ENCODE measurements around the gene PITPNC1. TPM values are rescaled to one million over a fixed set of nuclear protein-coding genes. Genes with fewer than 3 reads are reported as not detected.
"Not testable (repeated sequence)": the region's sequence is repeated elsewhere in the genome, so short reads cannot be mapped to it uniquely, and the experiment has no call there.

PITPNC1 gene
- total RNA-seq, 1 experiment from 2014 or later: 35.5 TPM

- POLR2A ChIA-PET (ENCODE audit: low non-redundant PET): no interaction called here
- Histone ChIP-seq H3K9me3 (ENCODE audit: low read depth, low read length, poor library complexity, severe bottlenecking) (no peaks in the 10 kb centered on the region), H3K4me3 (ENCODE audit: low read depth, low read length, poor library complexity, severe bottlenecking) (no peak overlapping the region), H3K27me3 (replicated peaks; ENCODE audit: insufficient read depth, low read depth, low read length, poor library complexity) (no peaks in the 10 kb centered on the region), H3K27ac (ENCODE audit: low read depth, low read length, poor library complexity, severe bottlenecking) (no peak overlapping the region), H3K36me3 (ENCODE audit: insufficient read depth, low read length, poor library complexity, severe bottlenecking) (no peaks in the 10 kb centered on the region), H3K4me1 (ENCODE audit: insufficient read depth, low read length, poor library complexity, severe bottlenecking) (peaks cover 7% of the 10 kb centered on the region)
- TF ChIP-seq EZH2 (IDR thresholded peaks at IDR 0.05; ENCODE audit: borderline replicate concordance, low read depth, low read length, poor library complexity, severe bottlenecking) (no peak), CTCF (conservative IDR thresholded peaks at IDR 0.05; ENCODE audit: low read depth, low read length) (no peak)
- no peak for DNase-seq (ENCODE audit: low spot score)
- CTCF ChIA-PET: no interaction called here
- intact Hi-C loops (cut with micrococcal nuclease; ENCODE audit: unreplicated experiment): loop anchor here (5.0 kb wide), 1 partner anchor 149 kb away; no protein-coding TSS in a partner anchor
- BruUV-seq (replicated peaks): no TSS peak
Observed at GRCh38 chr17:67625971-67626370, 248.9 kb downstream of the PITPNC1 start.

- no peak overlapping the region for H3K27ac ChIP-seq (ENCODE audit: low read depth, low read length, poor library complexity, severe bottlenecking)
- DNase-seq (ENCODE audit: low spot score): peak; percentile 19
- intact Hi-C loops (cut with micrococcal nuclease; ENCODE audit: unreplicated experiment): loop anchor here (5.0 kb wide), 1 partner anchor 151 kb away; no protein-coding TSS in a partner anchor
- H3K9me3 ChIP-seq (ENCODE audit: low read depth, low read length, poor library complexity, severe bottlenecking): no peaks in the 10 kb centered on the region
- no peak overlapping the region for H3K4me3 ChIP-seq (ENCODE audit: low read depth, low read length, poor library complexity, severe bottlenecking)
- TF ChIP-seq CTCF (conservative IDR thresholded peaks at IDR 0.05; ENCODE audit: low read depth, low read length): peak; percentile 50
- TF ChIP-seq EZH2 (IDR thresholded peaks at IDR 0.05; ENCODE audit: borderline replicate concordance, low read depth, low read length, poor library complexity, severe bottlenecking): no peak
- POLR2A ChIA-PET (ENCODE audit: low non-redundant PET): no interaction called here
- H3K4me1 ChIP-seq (ENCODE audit: insufficient read depth, low read length, poor library complexity, severe bottlenecking): peaks cover 7% of the 10 kb centered on the region
- CTCF ChIA-PET: interaction anchor here (1.2 kb wide), 1 partner anchor 254 kb away, joined by 5 read pairs; no protein-coding TSS in a partner anchor
- BruUV-seq (replicated peaks): no TSS peak
- H3K36me3 ChIP-seq (ENCODE audit: insufficient read depth, low read length, poor library complexity, severe bottlenecking): no peaks in the 10 kb centered on the region
- no peaks in the 10 kb centered on the region for H3K27me3 ChIP-seq (replicated peaks; ENCODE audit: insufficient read depth, low read depth, low read length, poor library complexity)
Observed at GRCh38 chr17:67628580-67629013, 251.5 kb downstream of the PITPNC1 start.

GRCh38 chr17:67629971-67630320 lies 252.9 kb downstream of the PITPNC1 start:
- Histone ChIP-seq H3K36me3 (ENCODE audit: insufficient read depth, low read length, poor library complexity, severe bottlenecking) (no peaks in the 10 kb centered on the region), H3K9me3 (ENCODE audit: low read depth, low read length, poor library complexity, severe bottlenecking) (no peaks in the 10 kb centered on the region), H3K27ac (ENCODE audit: low read depth, low read length, poor library complexity, severe bottlenecking) (peak overlapping the region; percentile 60), H3K4me3 (ENCODE audit: low read depth, low read length, poor library complexity, severe bottlenecking) (no peak overlapping the region), H3K27me3 (replicated peaks; ENCODE audit: insufficient read depth, low read depth, low read length, poor library complexity) (no peaks in the 10 kb centered on the region), H3K4me1 (ENCODE audit: insufficient read depth, low read length, poor library complexity, severe bottlenecking) (peaks cover 7% of the 10 kb centered on the region)
- no TSS peak for BruUV-seq (replicated peaks)
- ChIA-PET CTCF (interaction anchor here (0.9 kb wide), 1 partner anchor 255 kb away, joined by 6 read pairs; no protein-coding TSS in a partner anchor), POLR2A (ENCODE audit: low non-redundant PET) (no interaction called here)
- intact Hi-C loops (cut with micrococcal nuclease; ENCODE audit: unreplicated experiment): loop anchor here (1.0 to 5.0 kb wide), 2 partner anchors 153 to 256 kb away; no protein-coding TSS in a partner anchor
- TF ChIP-seq CTCF (conservative IDR thresholded peaks at IDR 0.05; ENCODE audit: low read depth, low read length) (peak; percentile 71), EZH2 (IDR thresholded peaks at IDR 0.05; ENCODE audit: borderline replicate concordance, low read depth, low read length, poor library complexity, severe bottlenecking) (no peak)
- DNase-seq (ENCODE audit: low spot score): peak; percentile 76

GRCh38 chr17:67630836-67631235 lies 253.8 kb downstream of the PITPNC1 start:
- intact Hi-C loops (cut with micrococcal nuclease; ENCODE audit: unreplicated experiment): loop anchor here (1.0 kb wide), 1 partner anchor 257 kb away; no protein-coding TSS in a partner anchor
- DNase-seq (ENCODE audit: low spot score); BruUV-seq (replicated peaks); H3K27me3 ChIP-seq (replicated peaks; ENCODE audit: insufficient read depth, low read depth, low read length, poor library complexity); H3K4me3 ChIP-seq (ENCODE audit: low read depth, low read length, poor library complexity, severe bottlenecking); POLR2A ChIA-PET (ENCODE audit: low non-redundant PET); H3K4me1 ChIP-seq (ENCODE audit: insufficient read depth, low read length, poor library complexity, severe bottlenecking); H3K27ac ChIP-seq (ENCODE audit: low read depth, low read length, poor library complexity, severe bottlenecking); H3K9me3 ChIP-seq (ENCODE audit: low read depth, low read length, poor library complexity, severe bottlenecking); H3K36me3 ChIP-seq (ENCODE audit: insufficient read depth, low read length, poor library complexity, severe bottlenecking): not testable (repeated sequence)
- CTCF ChIA-PET: interaction anchor here (0.9 kb wide), 1 partner anchor 256 kb away, joined by 6 read pairs; no protein-coding TSS in a partner anchor

All from A673 (cell line).